ENCODE data around the gene PM20D2. TPM values are rescaled to one million over a fixed set of nuclear protein-coding genes. Genes with fewer than 3 reads are reported as not detected.
A peak's percentile ranks its signal among the peaks of the same experiment; 100 is the strongest.

The PM20D2 gene
- total and polyA plus RNA-seq, 7 donors = 4.2 to 48.5 (median 20.3) TPM

DNA sequence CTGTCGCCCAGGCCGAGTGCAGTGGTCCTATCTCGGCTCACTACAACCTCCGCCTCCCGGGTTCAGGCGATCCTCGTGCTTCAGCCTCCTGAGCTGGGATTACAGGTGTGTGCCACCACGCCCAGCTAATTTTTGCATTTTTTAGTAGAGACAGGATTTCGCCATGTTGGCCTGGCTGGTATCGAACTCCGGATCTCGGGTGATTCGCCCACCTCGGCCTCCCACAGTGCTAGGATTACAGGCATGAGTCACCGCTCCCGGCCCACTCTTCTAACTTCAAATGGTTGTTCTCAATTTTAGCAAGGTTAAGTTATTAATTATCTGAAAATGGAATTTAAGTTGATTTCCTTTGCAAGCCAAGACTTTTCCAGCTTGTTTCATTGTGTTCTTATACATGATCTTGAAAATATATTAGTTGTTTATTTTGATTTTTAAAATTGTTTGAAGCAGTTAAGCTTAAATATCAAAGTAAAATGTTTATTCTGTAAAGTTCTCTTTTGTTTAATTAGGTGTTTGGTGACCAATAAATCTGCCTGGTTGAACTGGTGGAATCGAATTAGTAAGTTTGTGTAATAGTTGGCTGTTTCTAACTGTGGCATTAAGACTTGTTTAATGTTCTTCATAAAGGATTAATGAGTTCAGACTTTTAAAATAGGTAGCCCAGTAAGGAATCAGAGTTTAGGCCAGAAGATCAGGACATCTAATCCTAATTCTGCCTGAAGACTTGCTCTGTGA, 2.3 kb downstream of the PM20D2 start:
- no peaks in the 10 kb centered on the region for H3K27me3 ChIP-seq
- H3K4me3 ChIP-seq = peak overlapping the region in 1 of 4 donors; percentile 91
- intact Hi-C loops (cut with DNase I) = loop anchor here (5.0 kb wide), 2 partner anchors 111 to 126 kb away; no protein-coding TSS in a partner anchor
- peaks cover 0 to 34% (median 30%) of the 10 kb centered on the region in 4 donors for H3K4me1 ChIP-seq
- peaks cover 0 to 16% (median 0%) of the 10 kb centered on the region in 4 donors for H3K36me3 ChIP-seq
- H3K9me3 ChIP-seq = no peaks in the 10 kb centered on the region
- H3K27ac ChIP-seq = peak overlapping the region; percentile 92 to 95 (median 93)
- TF ChIP-seq POLR2AphosphoS5 (IDR thresholded peaks at IDR 0.05) = no peak
- no peak for TF ChIP-seq EP300 (IDR thresholded peaks at IDR 0.05)
- TF ChIP-seq, protein P1, sequence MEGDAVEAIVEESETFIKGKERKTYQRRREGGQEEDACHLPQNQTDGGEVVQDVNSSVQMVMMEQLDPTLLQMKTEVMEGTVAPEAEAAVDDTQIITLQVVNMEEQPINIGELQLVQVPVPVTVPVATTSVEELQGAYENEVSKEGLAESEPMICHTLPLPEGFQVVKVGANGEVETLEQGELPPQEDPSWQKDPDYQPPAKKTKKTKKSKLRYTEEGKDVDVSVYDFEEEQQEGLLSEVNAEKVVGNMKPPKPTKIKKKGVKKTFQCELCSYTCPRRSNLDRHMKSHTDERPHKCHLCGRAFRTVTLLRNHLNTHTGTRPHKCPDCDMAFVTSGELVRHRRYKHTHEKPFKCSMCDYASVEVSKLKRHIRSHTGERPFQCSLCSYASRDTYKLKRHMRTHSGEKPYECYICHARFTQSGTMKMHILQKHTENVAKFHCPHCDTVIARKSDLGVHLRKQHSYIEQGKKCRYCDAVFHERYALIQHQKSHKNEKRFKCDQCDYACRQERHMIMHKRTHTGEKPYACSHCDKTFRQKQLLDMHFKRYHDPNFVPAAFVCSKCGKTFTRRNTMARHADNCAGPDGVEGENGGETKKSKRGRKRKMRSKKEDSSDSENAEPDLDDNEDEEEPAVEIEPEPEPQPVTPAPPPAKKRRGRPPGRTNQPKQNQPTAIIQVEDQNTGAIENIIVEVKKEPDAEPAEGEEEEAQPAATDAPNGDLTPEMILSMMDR (IDR thresholded peaks at IDR 0.05) = no peak
- no peak for TF ChIP-seq POLR2A (IDR thresholded peaks at IDR 0.05)
- no peak for DNase-seq
- WGBS, 2 donors = 91% methylated on average over 17 of the region's 17 CpGs

DNA sequence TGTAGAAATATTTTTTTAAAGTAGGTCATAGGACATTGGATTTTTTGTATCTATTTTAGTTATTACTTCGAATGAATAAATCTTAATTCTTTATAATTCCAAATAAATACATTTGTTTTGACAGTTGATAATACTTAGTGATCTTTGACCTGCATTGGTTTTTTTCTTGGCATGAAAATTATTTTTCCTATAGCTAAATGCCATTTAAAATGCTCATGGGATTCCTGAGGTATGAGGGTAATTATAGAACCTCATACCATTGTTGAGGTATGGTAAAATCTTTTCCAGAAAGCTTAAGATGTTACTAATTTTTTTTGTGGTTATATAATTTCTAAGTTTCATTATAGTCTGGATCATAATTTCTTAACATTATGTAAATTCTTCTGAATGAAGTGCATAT, 8.3 kb downstream of the PM20D2 start:
- WGBS, 2 donors = 92 to 100% methylated on average over 1 of the region's 1 CpG

DNA sequence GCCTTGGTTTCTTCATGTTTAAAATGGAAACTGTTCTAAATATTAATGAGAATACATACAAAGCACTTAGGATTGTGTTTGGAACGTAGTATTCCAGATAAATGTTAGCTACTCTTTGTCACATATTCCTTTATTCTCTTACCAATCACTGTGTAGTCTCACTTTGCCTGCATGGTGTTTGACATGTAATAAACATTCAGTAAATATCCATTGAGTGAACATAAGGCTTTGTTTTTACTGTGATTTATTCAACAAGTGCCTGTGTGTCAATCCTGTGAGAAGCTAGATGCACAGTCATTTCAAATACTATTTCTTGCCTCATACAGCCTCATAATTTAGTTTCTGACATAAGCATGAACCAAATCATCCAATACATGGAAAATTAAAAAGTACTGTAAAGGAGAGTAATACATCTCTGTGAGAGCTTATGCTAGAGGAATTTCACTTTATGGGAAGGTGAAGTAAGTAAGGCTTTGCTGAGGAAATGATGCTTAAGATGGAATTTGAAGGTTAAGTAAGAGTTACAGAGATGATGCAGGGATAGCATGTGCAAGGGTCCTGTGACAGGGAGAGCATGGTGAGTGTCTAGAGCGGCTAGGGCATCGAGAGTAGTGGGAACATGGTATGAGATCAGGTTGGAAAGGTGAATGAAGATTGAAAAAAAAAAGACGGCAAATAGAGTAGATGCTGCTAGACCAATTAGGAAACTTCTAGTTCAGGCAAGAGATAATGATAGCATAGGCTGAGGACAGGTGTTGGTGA, 14.7 kb downstream of the PM20D2 start:
- peak overlapping the region; percentile 79 to 94 (median 86) for H3K27ac ChIP-seq
- intact Hi-C loops (cut with DNase I) = loop anchor here (1.0 to 5.0 kb wide), 4 partner anchors 14 to 125 kb away; partner anchors contain the start of genes PM20D2, PNRC1 and SRSF12
- WGBS, 2 donors = 93 to 94% methylated on average over 4 of the region's 4 CpGs
- H3K4me1 ChIP-seq = peaks cover 0 to 37% (median 34%) of the 10 kb centered on the region in 4 donors
- H3K9me3 ChIP-seq = no peaks in the 10 kb centered on the region
- TF ChIP-seq POLR2A (IDR thresholded peaks at IDR 0.05) (no peak), EP300 (IDR thresholded peaks at IDR 0.05) (no peak), POLR2AphosphoS5 (IDR thresholded peaks at IDR 0.05) (no peak)
- TF ChIP-seq, protein P1 (IDR thresholded peaks at IDR 0.05) = no peak
- no peak overlapping the region for H3K4me3 ChIP-seq
- no peaks in the 10 kb centered on the region for H3K27me3 ChIP-seq
- no peak for DNase-seq
- H3K36me3 ChIP-seq = peaks cover 0 to 9% (median 0%) of the 10 kb centered on the region in 4 donors

More for the DNA sequence above, 8.3 kb downstream of the PM20D2 start:
- Histone ChIP-seq H3K4me1 (peaks cover 0 to 4% (median 2%) of the 10 kb centered on the region in 4 donors), H3K27me3 (no peaks in the 10 kb centered on the region), H3K27ac (no peak overlapping the region), H3K36me3 (peaks cover 0 to 24% (median 2%) of the 10 kb centered on the region in 4 donors), H3K9me3 (no peaks in the 10 kb centered on the region), H3K4me3 (no peak overlapping the region)
- no peak for DNase-seq
- TF ChIP-seq EP300 (IDR thresholded peaks at IDR 0.05) (no peak), POLR2AphosphoS5 (IDR thresholded peaks at IDR 0.05) (no peak), POLR2A (IDR thresholded peaks at IDR 0.05) (no peak)
- TF ChIP-seq, protein P1 (IDR thresholded peaks at IDR 0.05) = no peak
- intact Hi-C loops (cut with DNase I) = no loop called here

DNA sequence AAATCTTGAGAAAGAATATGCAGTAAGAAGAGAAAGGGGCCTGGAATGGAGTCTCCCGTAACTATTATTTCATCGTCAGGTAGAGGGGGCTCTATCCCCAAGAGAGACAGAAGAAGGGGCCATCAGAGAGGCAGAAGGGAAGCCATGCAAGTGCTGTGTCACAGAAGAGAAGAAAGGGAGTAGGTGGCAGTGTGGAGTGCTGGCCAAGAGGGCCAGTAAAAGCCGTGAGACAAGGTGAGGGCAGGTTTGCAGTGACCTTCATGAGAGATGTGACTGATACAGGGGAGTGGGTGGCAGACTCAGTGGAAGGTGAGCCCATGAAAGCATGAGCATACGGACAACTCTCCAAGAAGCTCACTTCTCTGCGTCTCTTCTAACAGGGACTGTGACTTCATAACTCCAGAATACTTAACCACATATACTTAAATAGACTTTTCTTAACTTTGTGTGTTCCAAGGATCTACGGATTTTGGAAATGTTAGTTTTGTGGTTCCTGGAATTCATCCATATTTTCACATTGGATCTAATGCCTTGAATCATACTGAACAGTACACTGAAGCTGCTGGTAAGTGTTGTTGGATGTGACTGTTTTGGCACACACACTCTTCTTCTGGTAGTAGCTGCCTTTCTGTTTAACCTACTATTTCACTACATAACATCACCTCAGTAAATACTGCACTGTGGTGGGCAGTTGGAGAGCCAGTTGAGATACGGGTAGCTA, 15.6 kb downstream of the PM20D2 start:
- 80 to 81% methylated on average over 7 of the region's 7 CpGs for WGBS, 2 donors
- peak in 1 of 4 donors; percentile 20 for TF ChIP-seq POLR2AphosphoS5 (IDR thresholded peaks at IDR 0.05)
- TF ChIP-seq POLR2A (IDR thresholded peaks at IDR 0.05) = no peak
- TF ChIP-seq EP300 (IDR thresholded peaks at IDR 0.05) = peak in 1 of 4 donors; percentile 35
- TF ChIP-seq, protein P1 (IDR thresholded peaks at IDR 0.05) = no peak
- DNase-seq = no peak
- Histone ChIP-seq H3K9me3 (no peaks in the 10 kb centered on the region), H3K36me3 (peaks cover 0 to 15% (median 0%) of the 10 kb centered on the region in 4 donors), H3K27ac (peak overlapping the region; percentile 79 to 94 (median 86)), H3K27me3 (no peaks in the 10 kb centered on the region), H3K4me3 (peak overlapping the region in 2 of 4 donors; percentile 9 to 10), H3K4me1 (peaks cover 0 to 37% (median 34%) of the 10 kb centered on the region in 4 donors)
- intact Hi-C loops (cut with DNase I) = loop anchor here (1.0 to 5.0 kb wide), 4 partner anchors 15 to 126 kb away; partner anchors contain the start of genes PM20D2, PNRC1 and SRSF12

Data from sigmoid colon (tissue), 7 donors.